ENCODE measurements around the gene CTAG1B.
"Not testable (repeated sequence)": the region's sequence is repeated elsewhere in the genome, so short reads cannot be mapped to it uniquely, and the experiment has no call there.

CTAG1B gene

GRCh38 chrX:154619182-154619581 is at the start of gene CTAG1B:
Gene CTAG1B, minus strand, starts transcription at chrX:154619282. Its CDS starts 64 bp downstream, at chrX:154619218.
- not testable (repeated sequence) for ATAC-seq (replicated peaks; ENCODE audit: extremely low read depth, poor library complexity, severe bottlenecking); H3K9me3 Mint-ChIP-seq; H3K4me1 Mint-ChIP-seq

GRCh38 chrX:154661899-154662298 is 42.8 kb upstream of the CTAG1B start:
- DNase-seq (ENCODE audit: low spot score in 2 of 2) (no peak), ATAC-seq (replicated peaks; ENCODE audit: extremely low read depth, poor library complexity, severe bottlenecking) (no peak)
- Mint-ChIP-seq H3K27me3 (no peaks in the 10 kb centered on the region), H3K27ac (ENCODE audit: low read depth) (no peak overlapping the region), H3K4me3 (no peak overlapping the region), H3K9me3 (no peaks in the 10 kb centered on the region), H3K36me3 (ENCODE audit: insufficient read depth) (no peaks in the 10 kb centered on the region), H3K4me1 (no peaks in the 10 kb centered on the region)

More at GRCh38 chrX:154619182-154619581, at the start of gene CTAG1B:
- H3K36me3 Mint-ChIP-seq (ENCODE audit: insufficient read depth); H3K4me3 Mint-ChIP-seq; DNase-seq (ENCODE audit: low spot score in 2 of 2); H3K27me3 Mint-ChIP-seq; H3K27ac Mint-ChIP-seq (ENCODE audit: low read depth): not testable (repeated sequence)

GRCh38 chrX:154661170-154661569 is 42.1 kb upstream of the CTAG1B start:
- ATAC-seq (replicated peaks; ENCODE audit: extremely low read depth, poor library complexity, severe bottlenecking) (no peak), DNase-seq (ENCODE audit: low spot score in 2 of 2) (no peak)
- Mint-ChIP-seq H3K36me3 (ENCODE audit: insufficient read depth) (no peaks in the 10 kb centered on the region), H3K9me3 (no peaks in the 10 kb centered on the region), H3K27ac (ENCODE audit: low read depth) (no peak overlapping the region), H3K4me3 (no peak overlapping the region), H3K4me1 (no peaks in the 10 kb centered on the region), H3K27me3 (no peaks in the 10 kb centered on the region)

- no peaks in the 10 kb centered on the region for H3K36me3 Mint-ChIP-seq (ENCODE audit: insufficient read depth)
- no peak overlapping the region for H3K27ac Mint-ChIP-seq (ENCODE audit: low read depth)
- no peak for DNase-seq (ENCODE audit: low spot score in 2 of 2)
- no peaks in the 10 kb centered on the region for H3K27me3 Mint-ChIP-seq
- no peaks in the 10 kb centered on the region for H3K4me1 Mint-ChIP-seq
- no peaks in the 10 kb centered on the region for H3K9me3 Mint-ChIP-seq
- no peak for ATAC-seq (replicated peaks; ENCODE audit: extremely low read depth, poor library complexity, severe bottlenecking)
- no peak overlapping the region for H3K4me3 Mint-ChIP-seq
These were observed 41.5 kb upstream of the CTAG1B start for GRCh38 chrX:154660541-154660940.

- H3K27ac Mint-ChIP-seq (ENCODE audit: low read depth): no peak overlapping the region
- H3K36me3 Mint-ChIP-seq (ENCODE audit: insufficient read depth): no peaks in the 10 kb centered on the region
- no peak for ATAC-seq (replicated peaks; ENCODE audit: extremely low read depth, poor library complexity, severe bottlenecking)
- H3K4me1 Mint-ChIP-seq: no peaks in the 10 kb centered on the region
- no peaks in the 10 kb centered on the region for H3K9me3 Mint-ChIP-seq
- H3K4me3 Mint-ChIP-seq: no peak overlapping the region
- DNase-seq (ENCODE audit: low spot score in 2 of 2): no peak
- H3K27me3 Mint-ChIP-seq: no peaks in the 10 kb centered on the region
These were observed 39.9 kb upstream of the CTAG1B start for GRCh38 chrX:154658957-154659356.

- Mint-ChIP-seq H3K4me3 (no peak overlapping the region), H3K27me3 (no peaks in the 10 kb centered on the region), H3K27ac (ENCODE audit: low read depth) (no peak overlapping the region), H3K36me3 (ENCODE audit: insufficient read depth) (no peaks in the 10 kb centered on the region), H3K4me1 (no peaks in the 10 kb centered on the region), H3K9me3 (no peaks in the 10 kb centered on the region)
- ATAC-seq (replicated peaks; ENCODE audit: extremely low read depth, poor library complexity, severe bottlenecking) (no peak), DNase-seq (ENCODE audit: low spot score in 2 of 2) (no peak)
These were observed 39.1 kb upstream of the CTAG1B start for GRCh38 chrX:154658187-154658586.

GRCh38 chrX:154657226-154657805 is 38.2 kb upstream of the CTAG1B start:
- ATAC-seq (replicated peaks; ENCODE audit: extremely low read depth, poor library complexity, severe bottlenecking) (no peak), DNase-seq (ENCODE audit: low spot score in 2 of 2) (no peak)
- Mint-ChIP-seq H3K27ac (ENCODE audit: low read depth) (no peak overlapping the region), H3K36me3 (ENCODE audit: insufficient read depth) (no peaks in the 10 kb centered on the region), H3K9me3 (no peaks in the 10 kb centered on the region), H3K27me3 (no peaks in the 10 kb centered on the region), H3K4me3 (no peak overlapping the region), H3K4me1 (no peaks in the 10 kb centered on the region)

GRCh38 chrX:154655786-154656185 is 36.7 kb upstream of the CTAG1B start:
- no peaks in the 10 kb centered on the region for H3K4me1 Mint-ChIP-seq
- no peaks in the 10 kb centered on the region for H3K36me3 Mint-ChIP-seq (ENCODE audit: insufficient read depth)
- no peaks in the 10 kb centered on the region for H3K9me3 Mint-ChIP-seq
- H3K27ac Mint-ChIP-seq (ENCODE audit: low read depth): no peak overlapping the region
- no peak for ATAC-seq (replicated peaks; ENCODE audit: extremely low read depth, poor library complexity, severe bottlenecking)
- DNase-seq (ENCODE audit: low spot score in 2 of 2): no peak
- H3K4me3 Mint-ChIP-seq: no peak overlapping the region
- no peaks in the 10 kb centered on the region for H3K27me3 Mint-ChIP-seq

- no peak overlapping the region for H3K27ac Mint-ChIP-seq (ENCODE audit: low read depth)
- DNase-seq (ENCODE audit: low spot score in 2 of 2) (no peak), ATAC-seq (replicated peaks; ENCODE audit: extremely low read depth, poor library complexity, severe bottlenecking) (no peak)
- no peak overlapping the region for H3K4me3 Mint-ChIP-seq
- no peaks in the 10 kb centered on the region for H3K4me1 Mint-ChIP-seq
- no peaks in the 10 kb centered on the region for H3K36me3 Mint-ChIP-seq (ENCODE audit: insufficient read depth)
- no peaks in the 10 kb centered on the region for H3K9me3 Mint-ChIP-seq
- no peaks in the 10 kb centered on the region for H3K27me3 Mint-ChIP-seq
These were observed 36.3 kb upstream of the CTAG1B start for GRCh38 chrX:154655346-154655745.

GRCh38 chrX:154654925-154655324 is 35.8 kb upstream of the CTAG1B start:
- DNase-seq (ENCODE audit: low spot score in 2 of 2) (no peak), ATAC-seq (replicated peaks; ENCODE audit: extremely low read depth, poor library complexity, severe bottlenecking) (no peak)
- H3K36me3 Mint-ChIP-seq (ENCODE audit: insufficient read depth): no peaks in the 10 kb centered on the region
- no peaks in the 10 kb centered on the region for H3K9me3 Mint-ChIP-seq
- no peaks in the 10 kb centered on the region for H3K27me3 Mint-ChIP-seq
- H3K4me3 Mint-ChIP-seq: no peak overlapping the region
- no peak overlapping the region for H3K27ac Mint-ChIP-seq (ENCODE audit: low read depth)
- no peaks in the 10 kb centered on the region for H3K4me1 Mint-ChIP-seq

GRCh38 chrX:154654372-154654771 is 35.3 kb upstream of the CTAG1B start:
- no peak for DNase-seq (ENCODE audit: low spot score in 2 of 2)
- no peak for ATAC-seq (replicated peaks; ENCODE audit: extremely low read depth, poor library complexity, severe bottlenecking)
- Mint-ChIP-seq H3K36me3 (ENCODE audit: insufficient read depth) (no peaks in the 10 kb centered on the region), H3K9me3 (no peaks in the 10 kb centered on the region), H3K27me3 (no peaks in the 10 kb centered on the region), H3K27ac (ENCODE audit: low read depth) (no peak overlapping the region), H3K4me3 (no peak overlapping the region), H3K4me1 (no peaks in the 10 kb centered on the region)

GRCh38 chrX:154653413-154653812 is 34.3 kb upstream of the CTAG1B start, which contains the start of gene CTAG2:
Gene CTAG2, minus strand, starts transcription at chrX:154653579. Its CDS starts 64 bp downstream, at chrX:154653515.
- H3K36me3 Mint-ChIP-seq (ENCODE audit: insufficient read depth); DNase-seq (ENCODE audit: low spot score in 2 of 2); H3K27me3 Mint-ChIP-seq; H3K27ac Mint-ChIP-seq (ENCODE audit: low read depth); H3K4me1 Mint-ChIP-seq; ATAC-seq (replicated peaks; ENCODE audit: extremely low read depth, poor library complexity, severe bottlenecking); H3K9me3 Mint-ChIP-seq; H3K4me3 Mint-ChIP-seq: not testable (repeated sequence)

GRCh38 chrX:154653048-154653401 is 33.9 kb upstream of the CTAG1B start:
- no peak overlapping the region for H3K4me3 Mint-ChIP-seq
- no peaks in the 10 kb centered on the region for H3K4me1 Mint-ChIP-seq
- H3K36me3 Mint-ChIP-seq (ENCODE audit: insufficient read depth): no peaks in the 10 kb centered on the region
- H3K27me3 Mint-ChIP-seq: no peaks in the 10 kb centered on the region
- no peak for ATAC-seq (replicated peaks; ENCODE audit: extremely low read depth, poor library complexity, severe bottlenecking)
- DNase-seq (ENCODE audit: low spot score in 2 of 2): no peak
- H3K27ac Mint-ChIP-seq (ENCODE audit: low read depth): no peak overlapping the region
- H3K9me3 Mint-ChIP-seq: no peaks in the 10 kb centered on the region

Data from central memory CD8-positive, alpha-beta T cell (primary cell).